ENCODE data around the gene OR2G3.

The OR2G3 gene

DNA sequence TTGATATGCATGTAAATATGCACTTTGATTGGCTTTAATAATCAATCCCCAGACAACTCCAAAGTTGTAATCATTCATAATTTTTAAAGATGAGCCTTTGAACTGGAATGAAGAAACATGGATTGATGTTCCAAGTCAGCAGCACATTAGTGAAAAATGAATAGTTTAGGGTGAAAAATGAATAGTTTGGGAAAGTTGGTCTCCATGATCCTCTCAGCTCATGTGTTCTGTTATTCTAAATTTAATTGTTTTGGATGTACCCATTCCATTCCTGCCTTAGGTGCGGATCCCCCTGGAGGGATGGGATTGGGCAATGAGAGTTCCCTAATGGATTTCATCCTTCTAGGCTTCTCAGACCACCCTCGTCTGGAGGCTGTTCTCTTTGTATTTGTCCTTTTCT lies at the start of gene OR2G3:
OR2G3 (plus strand) TSS at position 301 of the 400 bp plus-strand sequence; CDS start at position 301, 0 bp downstream.
- no peak for DNase-seq (ENCODE audit: low read depth in 2 of 3, low spot score in 2 of 3)

DNA sequence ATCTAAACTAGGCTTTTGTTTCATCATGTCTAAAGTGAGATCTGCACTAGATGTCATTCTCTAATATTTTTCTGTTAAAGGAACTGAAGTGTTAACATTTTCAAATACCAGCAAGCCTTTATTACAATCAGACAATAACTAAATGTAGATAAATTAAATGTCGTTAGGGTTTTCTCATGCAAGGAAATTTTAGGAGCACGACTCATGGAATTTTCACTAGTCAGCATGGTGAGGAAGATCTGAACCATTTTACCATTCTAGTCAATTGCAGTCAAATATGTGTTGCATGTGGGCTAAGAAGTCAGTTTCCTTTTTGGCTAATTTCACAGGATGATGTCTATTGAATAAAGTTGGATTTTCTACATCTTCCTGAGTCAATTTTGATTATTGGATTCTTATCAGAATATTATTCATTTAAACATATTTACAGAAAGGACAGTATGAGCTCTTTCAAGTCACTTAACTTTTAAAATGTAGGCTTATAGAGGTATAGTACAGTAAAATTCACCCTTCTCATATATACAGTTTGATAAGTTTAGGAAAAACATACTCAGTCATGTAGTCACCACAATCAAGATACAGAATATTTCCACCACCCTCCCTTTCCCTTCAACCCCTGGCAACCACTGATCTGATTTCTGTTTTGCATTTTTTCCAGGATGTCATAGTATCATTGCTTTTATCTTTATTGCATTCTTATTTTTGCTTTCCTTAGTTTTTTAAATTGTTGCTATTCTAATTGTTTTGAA lies 47.3 kb upstream of the OR2G3 start:
- DNase-seq (ENCODE audit: low read depth in 2 of 3, low spot score in 2 of 3), result no peak

DNA sequence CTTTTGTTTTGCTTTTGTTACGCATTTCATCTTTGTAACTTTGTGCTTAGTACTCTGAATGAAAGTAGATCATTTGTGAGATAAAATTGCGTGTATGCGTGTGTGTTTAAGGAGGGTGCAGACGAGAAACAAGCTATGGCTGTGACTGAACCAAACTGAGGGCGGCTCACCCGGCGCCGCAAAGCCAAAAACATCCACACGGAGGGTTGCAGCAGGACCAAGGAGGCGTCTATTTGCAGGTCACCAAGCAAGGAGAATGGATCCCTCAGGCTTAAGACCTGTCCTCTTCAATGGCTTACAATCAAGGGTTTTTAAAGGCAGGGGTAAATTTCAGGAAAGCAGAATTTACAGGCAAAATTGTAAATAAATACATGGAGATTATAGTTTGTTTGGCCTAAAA lies 43.7 kb upstream of the OR2G3 start:
- DNase-seq (ENCODE audit: low read depth in 2 of 3, low spot score in 2 of 3), result no peak

DNA sequence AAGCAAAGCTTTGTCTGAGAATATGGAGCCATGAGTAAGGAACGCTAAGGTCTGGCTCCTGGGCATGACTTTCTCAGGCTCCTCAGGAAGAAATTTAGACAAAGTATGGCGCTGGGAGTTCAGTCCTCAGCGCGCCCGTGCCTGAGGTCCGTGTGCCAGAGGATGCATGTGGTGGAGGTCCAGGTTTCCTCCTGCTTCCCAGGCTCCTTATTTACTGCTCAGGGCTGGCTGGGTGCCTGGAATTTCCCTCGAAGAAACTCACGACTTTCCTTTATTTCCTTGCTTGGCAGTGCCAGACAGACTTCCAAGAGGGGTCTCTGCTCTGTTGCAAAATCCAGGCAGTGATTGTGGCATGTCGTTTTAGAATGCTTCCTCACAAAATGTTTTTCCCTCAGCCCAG lies 43.2 kb upstream of the OR2G3 start:
- no peak for DNase-seq (ENCODE audit: low read depth in 2 of 3, low spot score in 2 of 3)

DNA sequence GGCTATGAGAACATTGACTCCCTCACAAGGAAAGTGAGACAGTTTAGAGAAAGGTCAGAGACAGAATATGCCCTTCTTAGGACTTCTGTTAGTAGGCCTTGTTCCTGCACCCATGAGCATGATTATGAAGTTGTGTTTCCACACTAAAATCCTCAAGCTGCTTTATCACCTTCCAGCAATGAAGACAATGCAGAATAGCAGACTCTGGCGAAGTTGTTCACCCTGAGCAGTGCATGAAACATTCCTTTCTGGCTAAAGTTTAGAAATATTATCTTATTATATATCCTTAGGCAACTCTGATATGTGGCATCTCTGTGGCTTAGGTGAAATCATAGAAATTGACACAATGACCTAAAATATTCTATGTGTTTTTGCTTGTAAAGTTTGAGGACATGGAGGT lies 31.1 kb upstream of the OR2G3 start:
- no peak for DNase-seq (ENCODE audit: low read depth in 2 of 3, low spot score in 2 of 3)

DNA sequence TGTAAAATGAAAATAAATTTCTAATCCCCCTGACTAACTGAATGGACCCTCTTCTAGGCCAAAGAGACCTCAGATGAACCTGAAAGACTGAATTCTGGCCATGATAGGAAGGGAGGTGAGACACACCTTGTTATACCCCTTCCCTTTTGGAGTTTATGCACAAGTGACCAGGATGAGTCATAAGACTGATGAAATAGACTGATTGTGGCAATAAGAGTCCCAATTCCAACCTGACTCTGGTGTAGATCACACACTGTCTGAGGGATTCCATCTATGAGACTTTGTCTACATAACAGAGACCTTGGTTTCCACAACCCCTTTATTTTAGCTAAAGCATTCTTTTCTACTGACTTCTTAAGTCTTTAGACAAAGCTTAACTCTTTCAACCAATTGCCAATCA lies 30.7 kb upstream of the OR2G3 start:
- DNase-seq (ENCODE audit: low read depth in 2 of 3, low spot score in 2 of 3), result no peak

DNA sequence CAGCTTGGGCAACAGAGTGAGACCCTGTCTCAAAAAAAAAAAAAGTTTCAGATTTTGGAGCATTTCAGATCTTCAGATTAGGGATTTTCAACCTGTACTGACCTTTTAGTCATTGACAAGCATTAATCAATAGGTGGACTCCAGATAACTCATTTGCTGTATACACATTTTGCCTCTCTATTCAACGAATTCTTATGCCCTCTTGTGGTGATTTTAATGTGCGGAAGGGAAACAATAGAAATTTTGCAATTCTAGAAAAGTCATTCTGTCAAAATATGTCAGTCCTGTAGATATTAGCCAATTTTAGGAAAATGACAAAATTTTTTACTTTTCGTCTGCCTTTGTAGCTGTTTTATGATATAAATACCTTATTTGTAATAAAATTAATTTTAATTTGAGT lies 28.9 kb upstream of the OR2G3 start:
- no peak for DNase-seq (ENCODE audit: low read depth in 2 of 3, low spot score in 2 of 3)

DNA sequence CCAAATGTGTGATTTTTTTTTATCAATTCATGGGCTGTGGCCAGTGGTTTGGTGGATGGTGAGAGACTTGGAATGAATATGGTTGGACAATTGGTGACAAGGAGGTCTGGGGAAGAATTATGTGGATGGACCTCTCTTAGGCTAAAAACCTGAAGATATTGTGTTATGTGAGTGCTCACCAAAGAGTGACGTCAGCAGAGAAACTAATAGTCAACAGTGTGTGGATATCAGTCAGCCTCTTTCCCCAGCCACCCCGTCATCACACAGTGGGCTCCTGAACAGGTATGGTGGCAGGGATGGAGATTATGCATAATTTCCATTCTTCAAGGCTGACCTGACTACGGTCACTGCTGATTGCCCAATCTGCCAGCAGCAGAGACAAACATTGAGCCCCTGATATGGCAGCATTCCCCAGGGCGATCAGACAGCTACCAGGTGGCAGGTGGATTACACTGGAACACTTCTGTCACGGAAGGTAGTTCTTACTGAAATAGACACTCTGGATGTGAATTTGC lies 26.4 kb upstream of the OR2G3 start:
- no peak for DNase-seq (ENCODE audit: low read depth in 2 of 3, low spot score in 2 of 3)

DNA sequence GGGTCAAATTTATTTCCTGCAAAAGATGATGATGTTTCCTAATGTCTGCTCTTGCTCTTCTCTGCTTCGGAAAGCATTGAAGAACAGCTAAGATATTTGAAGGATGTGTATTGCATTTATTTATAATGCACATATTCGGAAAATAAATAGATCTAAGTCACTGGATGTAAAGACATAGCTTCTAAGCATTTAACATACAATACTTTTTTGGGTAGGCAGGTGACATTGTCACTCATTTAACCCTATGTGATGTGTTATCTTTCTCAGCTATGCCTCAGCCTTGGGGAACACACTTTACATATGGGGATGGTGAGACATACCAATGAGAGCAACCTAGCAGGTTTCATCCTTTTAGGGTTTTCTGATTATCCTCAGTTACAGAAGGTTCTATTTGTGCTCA lies 17.3 kb upstream of the OR2G3 start, which contains the start of gene OR2G2:
OR2G2 (plus strand) TSS at position 301 of the 400 bp plus-strand sequence; CDS start at position 301, 0 bp downstream.
- DNase-seq (ENCODE audit: low read depth in 2 of 3, low spot score in 2 of 3), result no peak

DNA sequence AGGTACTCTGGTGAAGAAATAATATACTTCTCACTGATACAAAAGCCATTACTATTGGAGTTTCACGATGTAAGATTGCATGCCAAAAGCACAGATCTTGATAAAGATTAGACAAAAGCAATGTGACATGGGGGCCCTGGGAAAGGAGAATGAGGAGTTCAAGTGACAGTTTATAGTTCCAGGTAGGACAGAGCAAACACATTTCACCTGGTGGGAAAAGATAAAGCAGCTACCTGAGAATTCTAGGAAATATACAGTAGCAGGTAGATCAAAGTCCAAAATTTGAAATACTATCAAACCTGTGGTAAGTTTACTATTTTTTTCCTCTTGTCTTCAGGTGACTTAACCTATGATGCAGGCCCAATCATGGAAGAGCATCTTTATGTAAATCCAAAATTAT lies 8.0 kb downstream of the OR2G3 start:
- no peak for DNase-seq (ENCODE audit: low read depth in 2 of 3, low spot score in 2 of 3)

DNA sequence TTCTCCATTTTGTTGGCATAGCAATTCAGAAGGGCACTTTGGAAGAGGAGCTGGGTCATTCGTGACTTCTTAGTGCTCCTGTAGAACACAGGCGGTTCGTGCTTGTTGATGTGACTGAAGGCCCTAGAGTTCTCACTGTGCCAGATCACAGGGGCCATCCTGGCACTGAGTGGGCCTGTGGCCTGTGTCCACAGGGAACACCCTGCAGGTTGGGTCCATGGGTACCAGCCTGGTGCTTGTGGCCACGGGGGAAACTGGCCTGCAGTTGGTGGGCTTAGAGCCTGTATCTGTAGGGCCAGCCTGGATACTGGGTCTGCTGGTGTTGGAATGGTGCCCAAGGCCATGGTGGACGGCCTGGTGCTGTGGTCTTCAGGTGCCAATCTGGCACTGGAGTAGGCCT lies 9.2 kb downstream of the OR2G3 start:
- no peak for DNase-seq (ENCODE audit: low read depth in 2 of 3, low spot score in 2 of 3)

DNA sequence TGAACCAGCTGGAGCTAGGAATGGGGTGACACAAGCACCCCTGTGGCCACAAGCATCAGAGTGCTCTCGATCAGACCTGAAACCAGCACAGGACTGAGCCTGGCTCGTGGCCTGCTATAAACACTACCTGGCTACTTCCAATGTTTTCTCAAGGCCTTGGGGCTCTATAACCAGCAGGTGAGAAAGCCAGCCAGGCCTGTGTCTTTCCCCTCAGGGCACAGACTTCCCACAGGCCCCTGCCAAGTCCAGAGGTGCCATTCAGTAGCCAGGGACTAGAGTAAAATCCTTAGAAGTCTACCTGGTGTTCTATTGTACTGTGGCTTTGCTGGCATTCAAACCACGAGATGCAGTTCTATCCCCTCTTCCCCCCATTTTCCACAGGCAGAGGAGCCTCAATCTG lies 22.6 kb downstream of the OR2G3 start:
- no peak for DNase-seq (ENCODE audit: low read depth in 2 of 3, low spot score in 2 of 3)

DNA sequence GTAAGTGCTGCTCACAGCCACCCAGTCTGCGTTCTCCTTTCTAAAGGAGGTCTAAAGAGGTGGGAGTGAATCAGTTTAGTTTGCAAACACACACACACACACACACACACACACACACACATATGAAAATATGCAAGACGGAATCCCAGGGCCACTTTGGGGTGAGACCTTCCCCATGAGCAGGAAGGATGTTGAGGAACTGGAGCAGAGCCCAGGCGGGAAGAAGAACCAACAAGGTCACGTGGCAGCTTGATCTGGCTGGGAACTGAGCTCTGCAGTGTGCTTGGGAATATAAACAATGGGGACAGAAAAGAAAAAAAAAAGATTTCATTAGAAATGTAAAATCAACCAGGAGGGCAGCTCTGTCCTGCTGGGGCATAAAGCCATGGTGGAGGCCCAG lies 32.6 kb downstream of the OR2G3 start:
- no peak for DNase-seq (ENCODE audit: low read depth in 2 of 3, low spot score in 2 of 3)

DNA sequence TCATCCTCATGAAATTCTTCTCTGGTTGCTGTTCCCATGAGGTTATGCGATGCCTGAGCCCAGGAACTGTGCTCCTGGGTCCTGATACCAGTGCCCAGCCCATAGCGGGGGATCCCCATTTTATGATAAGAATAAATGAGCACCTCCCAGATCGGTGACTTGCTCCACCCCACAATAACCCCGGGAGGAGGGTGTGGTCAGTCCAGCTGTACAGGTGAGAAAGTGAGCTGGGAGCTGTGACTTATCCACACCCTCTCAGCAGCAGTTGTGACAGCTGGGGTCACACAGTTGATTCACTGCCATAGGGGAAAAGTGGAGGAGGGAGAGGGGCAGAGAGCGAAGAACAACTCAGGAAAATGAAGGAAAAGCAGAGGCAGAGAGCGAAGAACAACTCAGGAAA lies 33.4 kb downstream of the OR2G3 start:
- DNase-seq (ENCODE audit: low read depth in 2 of 3, low spot score in 2 of 3), result no peak

DNA sequence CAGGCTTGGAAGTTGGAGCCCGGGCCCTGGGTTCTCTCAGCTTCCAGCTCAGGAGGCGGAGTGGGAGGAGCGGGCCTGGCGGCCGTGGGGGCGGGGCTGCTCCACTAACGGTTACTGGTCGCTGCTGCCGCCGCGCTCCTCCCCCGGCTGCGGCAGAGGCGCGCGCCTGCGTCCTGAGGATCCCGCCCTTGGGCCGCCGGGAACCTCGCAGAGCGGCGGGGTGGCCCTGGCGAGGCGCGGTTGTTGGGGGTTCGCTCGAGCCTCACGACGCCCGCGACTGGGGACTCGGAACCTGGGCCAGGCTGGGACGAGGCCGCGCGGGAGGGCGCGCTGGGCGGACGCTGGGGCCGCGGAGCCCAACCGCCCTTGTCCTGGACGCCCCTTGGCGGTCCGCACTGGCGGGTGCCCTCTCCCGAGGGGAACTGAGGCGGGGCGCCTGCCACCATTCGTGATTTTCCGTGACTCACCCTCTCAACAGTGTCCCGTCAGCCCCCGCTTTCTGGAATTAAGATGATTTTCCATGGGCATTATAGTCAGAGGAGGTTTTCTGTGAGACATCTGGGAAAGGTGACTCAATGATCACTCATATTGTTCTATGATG lies 34.1 kb downstream of the OR2G3 start:
- peak in 2 of 3 experiments; percentile 7 to 8 for DNase-seq (ENCODE audit: low read depth in 2 of 3, low spot score in 2 of 3)

DNA sequence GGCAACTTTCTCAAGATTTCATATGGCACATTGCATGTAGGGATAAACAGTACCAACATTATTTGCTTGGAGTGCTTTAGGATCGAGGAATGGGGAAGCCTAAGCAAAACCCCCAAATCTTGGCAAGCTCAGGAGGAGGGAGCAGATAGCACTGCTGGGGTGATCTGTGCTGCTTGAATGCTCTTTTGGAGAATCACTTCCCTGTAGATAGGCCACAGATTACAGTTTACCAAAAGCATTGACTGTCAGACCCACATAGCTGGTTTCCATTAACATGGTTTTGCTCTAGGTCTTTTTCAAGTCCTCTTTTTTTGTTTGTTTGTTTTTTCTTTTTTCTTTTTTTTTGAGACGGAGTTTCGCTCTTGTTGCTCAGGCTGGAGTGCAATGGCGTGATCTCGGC lies 37.4 kb downstream of the OR2G3 start:
- DNase-seq (ENCODE audit: low read depth in 2 of 3, low spot score in 2 of 3), result no peak

DNA sequence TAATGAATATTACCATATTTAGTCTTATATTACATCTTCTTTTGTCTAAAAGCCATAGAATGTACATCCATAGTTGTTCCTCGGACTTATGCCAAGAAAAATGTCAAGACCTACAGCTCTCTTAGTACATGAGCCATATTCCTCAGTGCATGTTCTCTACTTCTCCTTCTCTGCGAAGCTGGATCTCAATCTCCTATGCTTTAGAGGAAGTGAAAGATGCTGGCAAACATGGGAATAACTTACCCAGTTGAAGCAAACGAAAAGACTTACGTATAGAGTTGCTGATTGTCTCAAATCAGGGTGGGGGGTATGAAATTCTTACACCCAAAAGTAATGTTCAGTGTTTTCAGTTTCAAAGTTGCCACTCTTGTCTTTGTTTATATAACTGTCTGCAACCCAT lies 41.5 kb downstream of the OR2G3 start:
- DNase-seq (ENCODE audit: low read depth in 2 of 3, low spot score in 2 of 3), result no peak

DNA sequence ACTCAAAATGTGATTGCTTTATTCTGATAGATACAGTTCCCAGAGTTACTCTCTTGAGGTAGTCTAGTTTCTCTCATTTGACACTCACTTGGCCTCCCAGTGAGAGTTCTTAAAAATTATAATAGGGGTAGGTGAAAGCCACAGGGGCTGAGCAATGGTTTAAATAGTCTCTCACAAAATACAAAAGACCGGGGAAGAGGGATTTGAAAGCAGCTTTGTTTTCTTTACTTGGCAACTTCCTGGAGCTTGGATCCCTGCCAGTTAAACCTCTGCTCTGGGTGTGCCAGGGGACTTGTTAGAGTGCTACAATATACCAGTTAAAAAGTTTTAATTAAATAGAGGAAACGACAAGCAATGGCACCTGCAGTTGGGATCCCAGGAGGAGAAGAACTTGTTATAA lies 42.5 kb downstream of the OR2G3 start:
- no peak for DNase-seq (ENCODE audit: low read depth in 2 of 3, low spot score in 2 of 3)

DNA sequence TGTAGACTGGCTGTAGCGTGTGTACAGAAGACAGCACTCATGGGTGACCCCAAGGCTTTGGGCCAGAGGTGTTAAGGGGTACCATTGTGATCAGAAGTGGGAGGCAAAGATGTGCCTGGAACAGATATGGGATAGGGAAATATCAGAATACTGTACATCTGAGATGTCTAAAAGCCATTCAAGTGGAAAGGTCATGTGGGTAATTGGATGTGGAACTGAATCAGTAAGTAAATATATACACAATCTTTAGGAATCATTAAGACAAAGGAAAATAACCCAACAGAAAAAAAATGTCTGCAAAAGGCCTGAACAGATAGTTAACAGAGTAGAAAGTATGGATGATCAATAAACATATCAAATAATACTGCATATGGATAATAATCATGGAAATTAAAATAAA lies 47.7 kb downstream of the OR2G3 start:
- DNase-seq (ENCODE audit: low read depth in 2 of 3, low spot score in 2 of 3), result no peak

All from activated CD8-positive, alpha-beta memory T cell treated with anti-CD3 and anti-CD28 coated beads for 48 hours (primary cell).